GM12872 (cell line): ENCODE data around the gene TTC19.

ENCODE experiments used
- TF ChIP-seq, protein P1 (sequence below): IDR thresholded peaks from 3 replicates; pipeline ENCODE4 v1.5.1; 2011; ENCODE audit warnings: low read depth, mild to moderate bottlenecking, low read length, moderate library complexity; ENCODE audit not compliant: insufficient read depth

TTC19 gene

GRCh38 chr17:15957206-15957605 is 42.4 kb upstream of the TTC19 start:
- TF ChIP-seq, protein P1, sequence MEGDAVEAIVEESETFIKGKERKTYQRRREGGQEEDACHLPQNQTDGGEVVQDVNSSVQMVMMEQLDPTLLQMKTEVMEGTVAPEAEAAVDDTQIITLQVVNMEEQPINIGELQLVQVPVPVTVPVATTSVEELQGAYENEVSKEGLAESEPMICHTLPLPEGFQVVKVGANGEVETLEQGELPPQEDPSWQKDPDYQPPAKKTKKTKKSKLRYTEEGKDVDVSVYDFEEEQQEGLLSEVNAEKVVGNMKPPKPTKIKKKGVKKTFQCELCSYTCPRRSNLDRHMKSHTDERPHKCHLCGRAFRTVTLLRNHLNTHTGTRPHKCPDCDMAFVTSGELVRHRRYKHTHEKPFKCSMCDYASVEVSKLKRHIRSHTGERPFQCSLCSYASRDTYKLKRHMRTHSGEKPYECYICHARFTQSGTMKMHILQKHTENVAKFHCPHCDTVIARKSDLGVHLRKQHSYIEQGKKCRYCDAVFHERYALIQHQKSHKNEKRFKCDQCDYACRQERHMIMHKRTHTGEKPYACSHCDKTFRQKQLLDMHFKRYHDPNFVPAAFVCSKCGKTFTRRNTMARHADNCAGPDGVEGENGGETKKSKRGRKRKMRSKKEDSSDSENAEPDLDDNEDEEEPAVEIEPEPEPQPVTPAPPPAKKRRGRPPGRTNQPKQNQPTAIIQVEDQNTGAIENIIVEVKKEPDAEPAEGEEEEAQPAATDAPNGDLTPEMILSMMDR = no peak

- TF ChIP-seq, protein P1 = no peak
Observed at GRCh38 chr17:15957608-15958307, 41.9 kb upstream of the TTC19 start.

DNA sequence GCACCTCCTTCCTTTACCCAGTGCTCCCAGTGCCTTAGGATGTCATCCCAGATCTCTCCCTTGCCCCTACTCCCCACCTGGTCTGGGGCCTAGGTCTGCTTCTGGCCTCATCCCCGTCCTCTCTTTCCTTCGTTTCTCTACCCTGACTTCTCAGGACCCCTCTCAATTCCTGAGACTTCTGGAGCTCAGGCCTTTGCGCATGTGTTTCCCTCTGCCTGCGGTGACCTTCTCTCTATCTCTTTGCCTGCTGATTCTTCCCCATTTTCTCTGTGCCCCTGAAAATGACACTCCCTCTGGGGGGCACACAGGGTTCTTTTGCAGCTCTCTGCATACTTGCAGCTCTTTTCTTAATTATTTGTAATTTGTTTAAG is 41.2 kb upstream of the TTC19 start:
- TF ChIP-seq, protein P1 = no peak

- TF ChIP-seq, protein P1 = no peak
Observed at GRCh38 chr17:15963670-15964110, 35.9 kb upstream of the TTC19 start.

GRCh38 chr17:15965528-15965927 is 34.1 kb upstream of the TTC19 start:
- TF ChIP-seq, protein P1 = no peak

DNA sequence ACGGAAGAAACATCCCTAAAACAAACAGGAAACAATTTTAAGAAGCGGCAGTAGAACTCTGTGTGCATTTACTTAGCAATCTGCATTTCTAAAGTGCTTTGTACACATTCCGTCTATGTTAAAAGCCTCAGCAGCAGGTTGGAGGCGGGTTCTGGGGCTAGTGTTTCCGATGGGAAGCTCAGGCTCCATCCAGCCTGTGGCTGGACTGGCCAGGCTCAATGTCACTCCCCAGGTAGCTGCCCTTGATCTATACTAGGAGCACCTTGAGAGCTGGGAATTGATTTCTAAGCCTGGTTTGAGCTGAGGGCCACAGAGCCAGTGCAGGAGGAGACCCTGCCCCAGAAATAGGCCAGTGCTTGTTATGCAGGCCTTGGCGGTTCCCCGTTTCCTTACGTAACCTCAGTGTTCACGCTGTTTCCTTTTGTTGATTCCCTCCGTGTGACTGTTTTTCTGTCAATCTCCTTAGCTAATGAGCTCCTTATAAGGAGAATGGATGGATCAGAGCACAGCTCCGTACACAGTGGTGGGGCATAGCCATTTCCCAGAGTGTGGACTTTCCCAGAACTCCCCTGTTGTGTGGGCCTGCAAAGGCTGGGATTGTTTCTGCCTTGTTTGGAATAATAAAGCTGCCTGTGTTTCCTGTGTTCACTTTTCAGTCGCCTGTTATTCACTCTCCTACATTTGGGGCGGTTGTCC is 33.3 kb upstream of the TTC19 start:
- TF ChIP-seq, protein P1 = no peak

GRCh38 chr17:15966879-15967248 is 32.8 kb upstream of the TTC19 start:
- TF ChIP-seq, protein P1 = no peak
